Measurements from ENCODE around the gene MGA. TPM values are rescaled to one million over a fixed set of nuclear protein-coding genes. Genes with fewer than 3 reads are reported as not detected.

Gene MGA
- total RNA-seq, 1 donor from 2014 or later: 29.6 TPM

DNA sequence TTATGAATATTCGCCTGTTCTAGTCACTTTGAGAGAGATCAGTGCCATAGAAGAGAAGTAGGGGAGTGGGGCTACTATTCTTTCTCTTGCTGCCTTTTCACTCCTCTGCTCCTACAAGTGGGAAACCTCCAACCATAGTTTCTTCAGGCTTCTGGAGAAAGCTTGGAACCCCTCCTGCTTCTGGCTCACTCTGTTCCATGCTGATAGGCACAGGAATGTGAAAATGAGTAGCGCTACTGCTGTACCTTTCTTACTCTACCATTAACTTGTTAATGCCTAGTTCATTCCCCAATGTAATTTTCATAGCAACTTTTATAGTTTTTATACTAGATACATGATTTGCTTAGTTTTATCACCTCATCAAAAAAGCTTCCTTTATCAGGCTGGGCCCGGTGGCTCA is 141.0 kb downstream of the MGA start:
- Histone ChIP-seq H3K9me3 (replicated peaks) (no peaks in the 10 kb centered on the region), H3K4me1 (peaks cover 46% of the 10 kb centered on the region), H3K4me3 (no peak overlapping the region), H3K36me3 (peaks cover 22% of the 10 kb centered on the region), H3K27me3 (ENCODE audit: low read depth) (no peaks in the 10 kb centered on the region), H3K27ac (replicated peaks) (no peak overlapping the region)
- intact Hi-C loops (cut with micrococcal nuclease): no loop called here
- DNase-seq: no peak
- TF ChIP-seq, protein P1, sequence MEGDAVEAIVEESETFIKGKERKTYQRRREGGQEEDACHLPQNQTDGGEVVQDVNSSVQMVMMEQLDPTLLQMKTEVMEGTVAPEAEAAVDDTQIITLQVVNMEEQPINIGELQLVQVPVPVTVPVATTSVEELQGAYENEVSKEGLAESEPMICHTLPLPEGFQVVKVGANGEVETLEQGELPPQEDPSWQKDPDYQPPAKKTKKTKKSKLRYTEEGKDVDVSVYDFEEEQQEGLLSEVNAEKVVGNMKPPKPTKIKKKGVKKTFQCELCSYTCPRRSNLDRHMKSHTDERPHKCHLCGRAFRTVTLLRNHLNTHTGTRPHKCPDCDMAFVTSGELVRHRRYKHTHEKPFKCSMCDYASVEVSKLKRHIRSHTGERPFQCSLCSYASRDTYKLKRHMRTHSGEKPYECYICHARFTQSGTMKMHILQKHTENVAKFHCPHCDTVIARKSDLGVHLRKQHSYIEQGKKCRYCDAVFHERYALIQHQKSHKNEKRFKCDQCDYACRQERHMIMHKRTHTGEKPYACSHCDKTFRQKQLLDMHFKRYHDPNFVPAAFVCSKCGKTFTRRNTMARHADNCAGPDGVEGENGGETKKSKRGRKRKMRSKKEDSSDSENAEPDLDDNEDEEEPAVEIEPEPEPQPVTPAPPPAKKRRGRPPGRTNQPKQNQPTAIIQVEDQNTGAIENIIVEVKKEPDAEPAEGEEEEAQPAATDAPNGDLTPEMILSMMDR (IDR thresholded peaks at IDR 0.05; ENCODE audit: borderline replicate concordance): no peak

DNA sequence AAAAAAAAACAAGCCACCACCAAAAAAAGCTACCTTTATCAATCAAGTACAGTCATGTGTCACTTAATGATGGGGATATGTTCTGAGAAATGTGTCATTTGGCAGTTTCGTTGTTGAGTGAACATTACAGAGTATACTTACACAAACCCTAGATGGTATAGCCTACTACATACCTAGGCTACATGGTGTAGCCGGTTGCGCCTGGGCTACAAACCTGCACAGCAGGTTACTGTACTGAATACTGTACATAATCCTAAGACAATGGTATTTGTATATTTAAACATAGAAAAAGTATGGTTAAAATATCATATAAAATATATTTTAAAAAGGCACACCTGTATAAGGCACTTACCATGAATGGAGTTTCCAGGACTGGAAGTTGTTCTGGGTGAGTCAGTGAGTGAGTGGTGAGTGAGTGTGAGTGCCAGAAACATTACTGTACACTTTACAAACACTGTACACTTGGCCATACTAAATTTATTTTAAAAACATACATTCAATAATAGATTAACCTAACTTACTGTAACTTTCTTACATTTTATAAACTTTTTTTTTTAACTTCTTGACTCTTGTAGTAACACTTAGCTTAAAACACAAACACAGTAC is 141.7 kb downstream of the MGA start:
- no peak overlapping the region for H3K4me3 ChIP-seq
- H3K36me3 ChIP-seq: peaks cover 22% of the 10 kb centered on the region
- no peak overlapping the region for H3K27ac ChIP-seq (replicated peaks)
- DNase-seq: no peak
- TF ChIP-seq, protein P1 (IDR thresholded peaks at IDR 0.05; ENCODE audit: borderline replicate concordance): no peak
- intact Hi-C loops (cut with micrococcal nuclease): no loop called here
- no peaks in the 10 kb centered on the region for H3K9me3 ChIP-seq (replicated peaks)
- H3K27me3 ChIP-seq (ENCODE audit: low read depth): no peaks in the 10 kb centered on the region
- H3K4me1 ChIP-seq: peaks cover 47% of the 10 kb centered on the region

DNA sequence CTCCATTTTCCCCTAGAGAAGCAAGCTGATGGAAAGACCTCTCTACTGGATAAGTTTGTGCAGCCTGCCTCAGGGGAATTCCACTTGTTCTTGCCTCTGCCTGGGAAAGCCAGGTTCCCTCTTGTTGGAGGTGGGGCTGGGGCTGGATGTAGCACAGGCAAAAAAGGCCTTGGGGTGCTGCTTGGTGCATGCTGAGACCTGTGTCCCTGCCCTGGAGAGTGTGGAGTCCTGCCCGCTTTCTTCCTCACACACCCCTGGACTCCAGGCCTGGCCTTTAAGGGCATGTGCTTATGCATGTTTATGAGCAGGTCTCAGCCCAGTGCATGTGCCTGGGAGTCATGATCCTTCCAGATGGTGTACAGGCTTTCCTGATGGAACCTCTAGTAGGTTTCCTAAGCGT is 144.2 kb downstream of the MGA start:
- H3K27ac ChIP-seq (replicated peaks): no peak overlapping the region
- H3K4me1 ChIP-seq: peaks cover 28% of the 10 kb centered on the region
- H3K36me3 ChIP-seq: peaks cover 22% of the 10 kb centered on the region
- no peak for DNase-seq
- TF ChIP-seq, protein P1 (IDR thresholded peaks at IDR 0.05; ENCODE audit: borderline replicate concordance): no peak
- no peaks in the 10 kb centered on the region for H3K9me3 ChIP-seq (replicated peaks)
- H3K27me3 ChIP-seq (ENCODE audit: low read depth): no peaks in the 10 kb centered on the region
- intact Hi-C loops (cut with micrococcal nuclease): no loop called here
- no peak overlapping the region for H3K4me3 ChIP-seq

DNA sequence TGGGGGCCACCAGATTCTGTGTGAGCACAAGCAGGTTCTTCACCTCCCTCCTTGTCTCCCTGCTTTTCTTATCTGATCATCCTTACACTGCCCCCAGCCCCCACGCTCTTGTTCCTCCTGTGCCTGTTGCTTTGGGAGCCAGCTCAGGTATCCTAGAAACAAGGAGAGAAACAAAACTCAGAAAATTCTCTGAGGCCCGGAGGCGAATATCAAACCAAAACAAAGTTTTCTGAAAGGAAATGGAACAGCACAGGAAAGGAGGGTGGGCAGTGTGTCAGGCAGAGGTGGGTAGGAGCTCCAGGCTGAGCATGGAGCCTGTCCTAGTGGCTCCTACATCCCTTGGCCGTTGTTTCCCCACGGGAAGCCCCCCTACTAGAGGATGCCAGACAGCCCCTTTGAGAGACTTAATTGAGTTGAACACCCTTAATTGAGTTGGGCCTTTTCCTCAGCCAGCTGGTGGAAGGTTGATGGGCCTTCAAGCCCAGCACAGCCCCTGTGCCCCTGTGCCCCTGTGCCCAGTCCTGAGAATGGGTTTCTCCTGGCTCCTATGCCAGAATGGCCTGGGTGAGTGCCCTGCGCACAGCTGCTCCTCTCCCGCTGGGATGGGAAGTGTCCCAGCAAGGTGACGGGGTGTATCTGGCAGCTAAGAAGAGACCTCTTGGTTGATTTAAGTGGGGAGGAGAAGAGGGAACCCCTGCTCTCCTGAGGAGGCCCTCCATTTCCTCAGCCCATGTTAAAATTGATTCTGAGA is 144.9 kb downstream of the MGA start:
- Histone ChIP-seq H3K9me3 (replicated peaks) (no peaks in the 10 kb centered on the region), H3K27ac (replicated peaks) (no peak overlapping the region), H3K4me3 (no peak overlapping the region), H3K36me3 (peaks cover 19% of the 10 kb centered on the region), H3K27me3 (ENCODE audit: low read depth) (no peaks in the 10 kb centered on the region), H3K4me1 (peaks cover 26% of the 10 kb centered on the region)
- TF ChIP-seq, protein P1 (IDR thresholded peaks at IDR 0.05; ENCODE audit: borderline replicate concordance): no peak
- no peak for DNase-seq
- intact Hi-C loops (cut with micrococcal nuclease): no loop called here

DNA sequence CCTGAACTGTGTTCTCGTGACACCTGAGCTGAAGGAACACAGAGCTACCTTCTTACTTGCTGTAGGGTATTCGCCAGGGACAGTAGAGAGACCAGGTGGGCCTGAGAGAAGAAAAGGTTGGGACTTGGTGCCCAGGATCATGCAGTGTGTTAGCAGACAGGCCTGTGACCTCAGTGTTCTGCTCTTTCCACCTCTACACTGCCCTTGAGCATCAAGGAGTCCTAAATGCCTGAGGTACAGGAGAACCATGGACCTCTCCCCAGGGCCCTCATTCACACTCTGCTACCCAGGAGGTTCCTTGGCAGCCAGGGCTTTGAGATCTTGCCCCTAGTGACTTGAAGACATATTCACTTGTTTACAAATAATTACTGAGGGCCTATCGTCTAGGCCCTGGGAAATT is 145.5 kb downstream of the MGA start:
- intact Hi-C loops (cut with micrococcal nuclease): no loop called here
- Histone ChIP-seq H3K9me3 (replicated peaks) (no peaks in the 10 kb centered on the region), H3K27ac (replicated peaks) (no peak overlapping the region), H3K4me3 (no peak overlapping the region), H3K36me3 (peaks cover 13% of the 10 kb centered on the region), H3K27me3 (ENCODE audit: low read depth) (no peaks in the 10 kb centered on the region), H3K4me1 (peaks cover 26% of the 10 kb centered on the region)
- DNase-seq: no peak
- TF ChIP-seq, protein P1 (IDR thresholded peaks at IDR 0.05; ENCODE audit: borderline replicate concordance): no peak
